ENCODE results near the gene SEC23B. TPM values are rescaled to one million over a fixed set of nuclear protein-coding genes. Genes with fewer than 3 reads are reported as not detected.

Gene SEC23B
- total RNA-seq, 1 experiment from 2014 or later: 61.3 TPM

GRCh38 chr20:18609741-18610140 is 102.0 kb downstream of the SEC23B start:
- H3K9me3 ChIP-seq (ENCODE audit: control insufficient read depth, insufficient read depth, low read depth, low read length): no peaks in the 10 kb centered on the region
- no peak overlapping the region for H3K27ac ChIP-seq (ENCODE audit: low read length)
- intact Hi-C loops (cut with micrococcal nuclease; ENCODE audit: unreplicated experiment) (no loop called here), in situ Hi-C loops (cut with HindIII; ENCODE audit: low pct_unique_long_range_greater_than_20kb, low sequenced_read_pairs) (no loop called here)
- TF ChIP-seq POLR2AphosphoS5 (IDR thresholded peaks at IDR 0.05; ENCODE audit: low read depth, low read length) (no peak), TCF7L2 (IDR thresholded peaks at IDR 0.05; ENCODE audit: low read depth, low read length) (no peak), SIN3A (IDR thresholded peaks at IDR 0.05; ENCODE audit: borderline replicate concordance, insufficient read depth, low read depth, low read length) (no peak), REST (IDR thresholded peaks at IDR 0.05; ENCODE audit: insufficient read depth in 1 of 2, low read depth in 2 of 2, low read length in 1 of 2) (no peak), CTCF (IDR thresholded peaks at IDR 0.05) (no peak)
- ChIA-PET POLR2A (no interaction called here), CTCF (no interaction called here)
- no peaks in the 10 kb centered on the region for H3K36me3 ChIP-seq (ENCODE audit: control insufficient read depth, insufficient read depth, low read length)
- no TSS peak for BruUV-seq (replicated peaks)
- H3K27me3 ChIP-seq (ENCODE audit: control insufficient read depth, insufficient read depth, low read length): no peaks in the 10 kb centered on the region
- no peaks in the 10 kb centered on the region for H3K4me1 ChIP-seq (ENCODE audit: control insufficient read depth, insufficient read depth, low read length)
- DNase-seq (ENCODE audit: low read depth, low spot score) (no peak), ATAC-seq (no peak)
- no peak overlapping the region for H3K4me3 ChIP-seq (ENCODE audit: low read depth in 2 of 2, low read length in 2 of 2)

Small RNA genes within 50 kb of the gene (microRNA-seq; reads per million reads assigned to microRNA genes)
- gene MIR3192 (ENCODE audit: unreplicated experiment): 1.9 reads per million

Other genes starting within 250 kb of the SEC23B start
- gene ZNF133, start 219.4 kb upstream of the SEC23B start, total RNA-seq (2021; ENCODE audit: unreplicated experiment): 8.2 TPM
- 3.0 TPM for gene DZANK1, start 40.9 kb upstream of the SEC23B start, total RNA-seq (2021; ENCODE audit: unreplicated experiment)
- gene POLR3F, start 40.5 kb upstream of the SEC23B start, total RNA-seq (2021; ENCODE audit: unreplicated experiment): 11.1 TPM
- gene RBBP9, start 10.7 kb upstream of the SEC23B start, total RNA-seq (2021; ENCODE audit: unreplicated experiment): 11.1 TPM
- gene SMIM26, start 59.5 kb downstream of the SEC23B start, total RNA-seq (2021; ENCODE audit: unreplicated experiment): 54.6 TPM
- 23.6 TPM for gene DTD1, start 80.1 kb downstream of the SEC23B start, total RNA-seq (2021; ENCODE audit: unreplicated experiment)